NCI-H1694 (cell line): ENCODE results near the gene PLEKHA7.

Source experiments
- DNase-seq: peaks from one replicate; lab custom pipeline; 2025; lab: John Stamatoyannopoulos, UW

Gene PLEKHA7

GRCh38 chr11:16773981-16774935 is 240.0 kb downstream of the PLEKHA7 start:
- no peak for DNase-seq

DNA sequence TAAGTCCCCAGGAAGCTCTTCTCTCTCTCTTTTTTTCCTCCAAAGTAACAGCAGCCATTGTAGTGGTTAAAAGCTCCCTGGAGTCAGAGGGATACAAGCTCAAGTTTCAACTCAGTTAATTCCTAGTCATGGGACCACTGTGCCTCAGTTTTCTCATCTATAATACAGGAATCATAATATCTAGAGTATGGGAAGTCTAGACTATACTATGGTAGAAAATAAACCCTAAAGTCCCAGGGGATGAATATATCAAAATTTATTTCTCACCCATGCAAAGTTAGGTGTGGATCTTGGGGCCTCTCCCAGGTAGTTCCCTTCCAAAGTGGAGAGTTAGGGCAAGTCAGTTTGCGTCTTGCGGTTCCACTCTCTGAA is 242.1 kb downstream of the PLEKHA7 start:
- DNase-seq: no peak

GRCh38 chr11:16771350-16772140 is 242.7 kb downstream of the PLEKHA7 start:
- DNase-seq: no peak

- no peak for DNase-seq
These were observed 244.2 kb downstream of the PLEKHA7 start for GRCh38 chr11:16770016-16770415.

DNA sequence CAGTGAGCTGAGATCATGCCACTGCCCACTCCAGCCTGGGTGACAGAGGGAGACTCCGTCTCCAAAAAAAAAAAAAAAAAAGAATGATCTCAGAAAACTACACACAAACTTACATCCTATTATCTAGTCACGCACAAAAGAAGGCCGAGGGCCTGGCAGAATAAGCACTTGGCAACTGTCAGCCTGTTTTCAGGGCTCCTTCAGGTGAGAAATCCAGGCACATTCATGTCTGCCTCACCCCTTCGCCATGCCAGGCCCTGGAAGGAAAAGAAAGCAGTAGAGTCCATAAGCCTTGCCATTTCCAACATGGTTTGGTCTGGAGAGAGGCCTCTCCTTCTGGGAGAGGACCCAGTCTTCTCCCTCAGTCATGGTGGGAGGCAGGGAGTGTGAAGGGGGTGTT is 244.8 kb downstream of the PLEKHA7 start:
- no peak for DNase-seq

DNA sequence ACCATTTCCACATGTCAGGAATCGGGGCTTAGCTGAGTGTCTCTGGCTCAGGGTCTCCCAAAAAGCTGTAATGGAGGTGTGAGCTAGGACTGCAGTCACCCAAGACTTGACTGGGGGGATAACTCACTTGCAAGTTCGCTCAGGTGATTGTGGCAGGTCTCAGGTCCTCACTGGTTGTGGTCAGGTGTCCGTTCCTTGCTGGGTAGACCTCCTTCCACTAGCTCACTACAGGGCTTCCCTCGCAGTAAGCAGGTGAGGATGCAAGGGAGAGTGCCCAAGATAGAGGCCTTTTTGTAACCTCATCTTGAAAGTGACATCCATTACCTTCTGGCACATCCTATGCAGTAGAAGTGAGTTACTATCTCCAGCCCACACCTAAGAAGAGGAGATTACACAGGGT is 246.3 kb downstream of the PLEKHA7 start:
- no peak for DNase-seq

GRCh38 chr11:16767137-16767536 is 247.1 kb downstream of the PLEKHA7 start:
- DNase-seq: no peak

DNA sequence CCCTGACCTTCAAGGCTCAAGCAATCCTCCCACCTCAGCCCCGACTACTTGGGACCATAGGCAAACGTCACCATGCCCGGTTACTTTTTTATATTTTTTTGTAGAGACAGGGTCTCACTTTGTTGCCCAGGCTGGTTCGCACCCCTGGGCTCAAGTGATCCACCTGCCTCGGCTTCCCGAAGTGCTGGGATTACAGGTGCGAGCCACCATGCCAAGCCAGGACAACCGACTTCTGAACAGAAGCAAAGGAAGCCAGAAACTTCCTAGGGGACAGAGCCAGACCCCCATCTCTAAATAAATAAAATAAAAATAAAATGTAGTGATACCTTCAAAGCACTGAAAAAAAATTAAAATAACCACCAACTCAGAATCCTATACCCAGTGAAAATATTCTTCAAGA is 249.3 kb downstream of the PLEKHA7 start:
- DNase-seq: no peak

- no peak for DNase-seq
These were observed 250.5 kb downstream of the PLEKHA7 start for GRCh38 chr11:16763746-16764145.

DNA sequence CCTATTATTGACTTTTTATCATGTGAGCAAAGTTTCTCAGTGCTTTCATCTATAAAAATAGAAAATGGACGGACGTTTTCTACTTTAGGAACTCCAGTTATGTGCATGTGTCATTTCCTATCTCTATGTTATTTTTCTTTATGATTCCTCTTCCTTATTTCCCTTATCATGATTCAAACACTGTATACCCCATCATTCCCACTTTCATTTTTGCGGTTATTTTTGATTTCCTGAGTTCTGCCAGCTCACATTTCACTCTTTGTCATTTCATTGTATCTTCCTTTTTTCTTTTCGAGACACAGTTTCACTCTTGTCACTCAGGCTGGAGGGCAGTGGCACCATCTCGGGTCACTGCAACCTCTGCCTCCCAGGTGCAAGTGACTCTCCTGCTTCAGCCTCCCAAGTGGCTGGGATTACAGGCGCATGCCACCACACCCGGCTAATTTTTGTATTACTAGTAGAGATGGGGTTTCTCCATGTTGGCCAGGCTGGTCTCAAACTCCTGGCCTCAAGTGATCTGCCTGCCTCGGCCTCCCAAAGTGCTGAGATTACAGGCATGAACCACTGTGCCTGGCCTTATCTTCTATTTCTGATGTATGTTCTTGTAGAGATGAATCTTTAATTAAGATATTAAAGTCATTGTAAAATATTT is 254.2 kb downstream of the PLEKHA7 start:
- DNase-seq: no peak

DNA sequence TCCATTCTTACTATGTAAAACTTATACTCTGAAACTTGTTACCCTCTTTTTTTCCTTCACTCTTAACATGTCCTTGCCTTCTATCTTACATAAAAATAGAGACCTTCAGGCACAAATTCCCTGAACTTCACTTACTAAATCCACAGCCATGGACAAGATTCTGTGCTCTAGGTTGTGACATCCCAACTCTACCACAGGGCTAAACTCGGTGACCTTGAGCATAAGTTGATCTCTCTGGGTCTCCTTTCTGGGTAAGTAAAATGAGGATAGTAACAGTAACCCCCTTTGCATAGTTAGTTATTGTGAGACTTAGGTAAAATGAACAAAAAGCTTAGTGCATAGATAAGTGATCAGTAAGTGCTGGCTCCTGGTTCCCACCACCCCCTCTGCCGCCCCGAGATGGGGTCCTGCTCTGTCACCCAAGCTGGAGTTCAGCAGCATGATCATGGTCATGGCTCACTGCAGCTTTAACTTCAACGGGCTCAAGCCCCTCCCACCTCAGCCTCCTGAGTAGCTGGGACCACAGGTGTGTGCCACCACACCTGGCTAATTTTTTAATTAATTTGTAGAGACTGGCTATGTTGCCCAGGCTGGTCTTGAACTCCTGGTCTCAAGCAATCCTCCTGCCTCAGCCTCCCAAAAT is 255.7 kb downstream of the PLEKHA7 start:
- DNase-seq: no peak

- no peak for DNase-seq
These were observed 263.8 kb downstream of the PLEKHA7 start for GRCh38 chr11:16750417-16750816.

DNA sequence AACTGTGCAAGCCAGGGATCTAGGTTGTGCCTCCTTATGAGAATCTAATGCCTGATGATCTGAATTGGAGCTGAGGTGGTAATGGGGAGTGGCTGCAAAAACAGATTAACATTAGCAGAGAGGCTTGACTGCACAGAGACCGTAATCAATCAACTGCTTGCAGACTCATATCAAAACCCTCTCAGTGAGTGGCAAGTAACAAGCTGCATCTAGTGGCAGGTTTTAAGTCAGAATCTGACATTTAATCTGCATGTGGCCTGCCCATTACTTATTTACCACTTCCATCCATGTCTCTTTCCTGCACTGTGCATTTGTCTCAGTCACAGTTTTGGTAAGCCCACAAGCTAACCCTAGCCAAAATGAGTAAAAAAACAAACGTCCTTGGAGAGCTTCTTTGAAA is 264.5 kb downstream of the PLEKHA7 start:
- DNase-seq: no peak

DNA sequence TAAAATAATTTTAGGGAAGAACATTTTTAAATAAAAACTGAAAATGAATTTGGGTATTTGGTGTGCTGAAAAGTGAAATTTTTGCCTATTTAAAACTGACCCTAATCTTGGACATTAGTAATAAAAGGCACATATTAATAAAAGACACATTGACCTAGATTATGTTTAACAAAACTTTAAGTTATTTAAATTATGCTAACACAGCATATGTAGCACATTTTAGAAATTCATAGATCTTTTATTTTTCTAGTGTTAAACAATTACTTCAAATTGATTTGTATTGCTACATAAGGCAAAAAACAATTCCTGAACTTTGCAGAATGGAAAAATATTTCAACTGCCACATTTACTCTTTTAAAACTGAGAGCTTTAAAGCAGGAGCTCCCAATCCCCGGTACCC is 265.1 kb downstream of the PLEKHA7 start:
- DNase-seq: no peak

GRCh38 chr11:16745950-16746605 is 268.1 kb downstream of the PLEKHA7 start:
- no peak for DNase-seq

DNA sequence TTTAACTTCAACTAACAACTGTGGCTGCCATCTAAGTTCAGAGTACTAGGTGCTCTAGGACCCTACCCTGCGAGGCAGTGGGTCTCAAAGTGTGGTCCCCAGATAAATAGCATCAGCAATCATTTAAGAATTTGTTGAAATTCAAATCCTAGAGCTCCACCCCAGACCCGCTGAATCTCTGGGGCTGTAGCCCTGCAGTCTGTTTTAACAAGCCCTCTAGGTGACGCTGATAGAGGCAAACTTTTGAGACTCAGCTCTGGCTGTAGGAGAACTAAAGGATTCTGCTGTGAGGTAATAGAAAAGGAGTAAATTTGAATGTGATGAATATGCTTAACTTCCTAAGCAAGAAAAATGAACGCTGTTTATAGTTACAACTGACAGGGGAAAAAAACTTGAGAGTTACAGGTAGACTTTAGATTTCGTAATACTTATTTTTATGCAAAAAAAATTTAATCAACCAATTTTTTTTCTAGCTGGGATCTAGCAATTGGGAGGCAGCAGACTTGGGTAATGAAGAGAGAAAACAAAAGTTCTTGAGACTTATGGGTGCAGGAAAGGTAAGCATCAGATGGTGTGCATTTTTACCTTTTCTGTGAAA is 270.0 kb downstream of the PLEKHA7 start:
- no peak for DNase-seq

DNA sequence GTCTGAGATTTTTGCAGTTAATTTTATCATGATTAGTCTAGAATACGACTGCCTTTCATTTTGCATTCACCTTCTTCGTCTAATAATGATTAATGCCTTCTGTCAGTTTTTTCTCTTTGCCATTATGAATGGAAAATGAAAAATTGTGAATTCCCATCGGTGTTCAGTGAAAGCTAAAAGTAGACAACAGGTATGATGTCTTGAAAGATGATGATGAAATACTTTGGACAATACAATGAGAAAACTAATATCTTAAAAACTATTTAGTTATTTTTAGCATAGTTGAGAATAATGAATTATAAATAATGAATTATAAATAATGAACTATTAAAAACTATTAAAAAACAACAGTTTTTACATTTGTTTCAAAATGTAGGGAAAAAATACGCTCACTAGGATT is 270.7 kb downstream of the PLEKHA7 start:
- DNase-seq: no peak

GRCh38 chr11:16741473-16741872 is 272.7 kb downstream of the PLEKHA7 start:
- no peak for DNase-seq

DNA sequence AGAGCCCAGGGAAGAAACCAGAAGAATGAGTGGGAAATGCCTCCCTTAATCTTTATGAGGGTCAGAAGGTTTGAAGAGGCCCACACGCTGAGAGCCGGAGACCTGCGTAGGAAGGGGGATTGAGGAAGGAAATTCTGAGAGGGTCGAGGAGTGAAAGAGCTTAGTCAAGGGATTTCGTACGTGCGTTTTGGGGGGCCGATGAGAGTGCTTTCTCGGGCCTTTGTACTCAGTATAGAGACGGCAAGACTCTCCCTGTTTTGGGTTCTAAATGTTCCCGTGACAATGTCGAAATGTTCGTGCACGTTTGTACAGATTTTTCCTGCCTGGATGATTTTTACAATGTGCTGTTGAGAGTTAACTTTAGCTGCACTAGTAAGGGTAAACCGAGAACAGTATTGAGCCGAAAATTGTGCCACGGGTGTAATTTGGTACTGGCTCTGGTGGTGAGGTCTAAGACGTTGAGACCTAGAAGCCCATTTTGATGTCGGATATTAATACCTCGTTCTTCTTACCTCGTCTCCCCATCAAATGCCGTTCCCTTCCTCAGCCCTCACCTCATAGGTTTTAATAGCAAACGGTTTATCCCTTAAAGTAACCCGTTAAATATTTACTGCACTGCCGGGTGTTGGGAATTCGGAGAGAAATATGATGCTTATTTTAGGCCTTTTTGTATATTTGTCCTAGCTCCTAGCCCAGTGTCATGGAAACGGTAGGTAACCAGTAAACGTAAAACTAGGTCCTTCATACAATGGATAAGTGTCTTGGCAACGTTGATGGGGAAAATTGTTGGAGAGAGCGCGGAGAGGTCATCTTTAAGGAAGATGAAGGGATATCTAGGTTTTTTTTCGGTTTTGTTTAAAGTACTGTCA is 275.0 kb downstream of the PLEKHA7 start:
- DNase-seq: no peak
